ENCODE measurements around the gene RSPH6A. TPM values are rescaled to one million over a fixed set of nuclear protein-coding genes. Genes with fewer than 3 reads are reported as not detected.

Gene RSPH6A
- total and polyA plus RNA-seq, 7 experiments from 2014 or later: 0.20 to 0.78 (median 0.56) TPM; not detected in 2

GRCh38 chr19:45792470-45793177 lies 22.5 kb downstream of the RSPH6A start, which contains the start of gene DMWD:
DMWD (minus strand) TSS chr19:45792845; CDS start chr19:45792756, 89 bp downstream.
- Mint-ChIP-seq H3K4me3 (peak within 1 kb of the TSS; percentile 84 to 93 (median 88)), H3K4me1 (peaks cover 31 to 44% (median 41%) of the 10 kb centered on the region in 7 donors), H3K9me3 (peaks cover 0 to 2% (median 0%) of the 10 kb centered on the region in 11 donors), H3K36me3 (peaks cover 8 to 22% (median 17%) of the 10 kb centered on the region in 5 donors), H3K27me3 (peaks cover 6 to 76% (median 37%) of the 10 kb centered on the region in 5 donors), H3K27ac (peak within 1 kb of the TSS; percentile 45 to 93 (median 85))
- peaks cover 25 to 28% of the 10 kb centered on the region in 2 donors for H3K4me1 ChIP-seq (ENCODE audit: control insufficient read depth in 2 of 2, insufficient read depth in 2 of 2, low read length in 2 of 2)
- ATAC-seq (peak; percentile 98), DNase-seq (peak; percentile 95 to 99 (median 98))
- H3K9me3 ChIP-seq (ENCODE audit: control insufficient read depth in 2 of 3, low read length in 3 of 3): no peaks in the 10 kb centered on the region
- H3K27me3 ChIP-seq (ENCODE audit: control insufficient read depth in 2 of 2, insufficient read depth in 2 of 2, low read length in 2 of 2): peaks cover 0 to 8% of the 10 kb centered on the region in 2 donors
- intact Hi-C loops (cut with micrococcal nuclease): loop anchor here (1.0 to 10.0 kb wide), 11 partner anchors 13 to 203 kb away; partner anchors contain the start of genes CCDC61 (in 2 of the 2), IRF2BP1 (in 2 of the 2), QPCTL (in 2 of the 2) and SYMPK (in 2 of the 2)
- H3K4me3 ChIP-seq (ENCODE audit: low read length): peak within 1 kb of the TSS; percentile 61
- POLR2A ChIA-PET: interaction anchor here (1.0 to 1.9 kb wide), 4 partner anchors 10 to 76 kb away, joined by 3 to 7 read pairs (median 6); partner anchors contain the start of genes DMPK and SIX5
- H3K27ac ChIP-seq (ENCODE audit: low read depth, low read length): peak within 1 kb of the TSS; percentile 15
- H3K36me3 ChIP-seq (ENCODE audit: control insufficient read depth in 2 of 3, insufficient read depth in 3 of 3, low read length in 3 of 3): peaks cover 0 to 16% (median 10%) of the 10 kb centered on the region in 3 experiments
- CTCF ChIA-PET: interaction anchor here (0.7 to 1.6 kb wide), 2 partner anchors 23 to 1193 kb away, joined by 3 to 4 read pairs; partner anchors contain the start of gene SIX5

- intact Hi-C loops (cut with micrococcal nuclease): loop anchor here (1.0 to 10.0 kb wide), 11 partner anchors 13 to 203 kb away; partner anchors contain the start of genes CCDC61 (in 2 of the 2), IRF2BP1 (in 2 of the 2), QPCTL (in 2 of the 2) and SYMPK (in 2 of the 2)
- ATAC-seq (no peak), DNase-seq (peak in 1 of 9 donors; percentile 42)
- Histone ChIP-seq H3K27ac (ENCODE audit: low read depth, low read length) (no peak overlapping the region), H3K9me3 (ENCODE audit: control insufficient read depth in 2 of 3, low read length in 3 of 3) (no peaks in the 10 kb centered on the region), H3K36me3 (ENCODE audit: control insufficient read depth in 2 of 3, insufficient read depth in 3 of 3, low read length in 3 of 3) (peaks cover 0 to 16% (median 10%) of the 10 kb centered on the region in 3 experiments), H3K4me1 (ENCODE audit: control insufficient read depth in 2 of 2, insufficient read depth in 2 of 2, low read length in 2 of 2) (peaks cover 25 to 28% of the 10 kb centered on the region in 2 donors), H3K4me3 (ENCODE audit: low read length) (peak overlapping the region; percentile 61), H3K27me3 (ENCODE audit: control insufficient read depth in 2 of 2, insufficient read depth in 2 of 2, low read length in 2 of 2) (peaks cover 0 to 8% of the 10 kb centered on the region in 2 donors)
- H3K27ac Mint-ChIP-seq: peak overlapping the region; percentile 39 to 86 (median 79)
- ChIA-PET POLR2A (interaction anchor here (1.1 to 1.9 kb wide), 5 partner anchors 9 to 75 kb away, joined by 4 to 7 read pairs (median 5); partner anchors contain the start of genes DMPK and SIX5), CTCF (interaction anchor here (1.6 kb wide), 1 partner anchor 23 kb away, joined by 4 read pairs; the partner anchor contains the start of gene SIX5)
- H3K4me1 Mint-ChIP-seq: peaks cover 31 to 44% (median 41%) of the 10 kb centered on the region in 7 donors
- H3K36me3 Mint-ChIP-seq: peaks cover 8 to 29% (median 21%) of the 10 kb centered on the region in 5 donors
- peaks cover 0 to 2% (median 0%) of the 10 kb centered on the region in 11 donors for H3K9me3 Mint-ChIP-seq
- peak overlapping the region; percentile 81 to 93 (median 86) for H3K4me3 Mint-ChIP-seq
- peaks cover 5 to 76% (median 38%) of the 10 kb centered on the region in 5 donors for H3K27me3 Mint-ChIP-seq
Measured at GRCh38 chr19:45791744-45792469, 23.2 kb downstream of the RSPH6A start.

- Mint-ChIP-seq H3K4me1 (peaks cover 31 to 44% (median 41%) of the 10 kb centered on the region in 7 donors), H3K9me3 (peaks cover 0 to 2% (median 0%) of the 10 kb centered on the region in 11 donors), H3K36me3 (peaks cover 8 to 37% (median 23%) of the 10 kb centered on the region in 5 donors), H3K4me3 (peak overlapping the region; percentile 81 to 93 (median 86)), H3K27me3 (peaks cover 5 to 72% (median 30%) of the 10 kb centered on the region in 5 donors), H3K27ac (peak overlapping the region in 7 of 9 donors; percentile 6 to 86 (median 40))
- Histone ChIP-seq H3K4me3 (ENCODE audit: low read length) (peak overlapping the region; percentile 61), H3K4me1 (ENCODE audit: control insufficient read depth in 2 of 2, insufficient read depth in 2 of 2, low read length in 2 of 2) (peaks cover 25 to 28% of the 10 kb centered on the region in 2 donors), H3K9me3 (ENCODE audit: control insufficient read depth in 2 of 3, low read length in 3 of 3) (no peaks in the 10 kb centered on the region), H3K36me3 (ENCODE audit: control insufficient read depth in 2 of 3, insufficient read depth in 3 of 3, low read length in 3 of 3) (peaks cover 5 to 21% (median 10%) of the 10 kb centered on the region in 3 experiments), H3K27me3 (ENCODE audit: control insufficient read depth in 2 of 2, insufficient read depth in 2 of 2, low read length in 2 of 2) (peaks cover 0 to 8% of the 10 kb centered on the region in 2 donors), H3K27ac (ENCODE audit: low read depth, low read length) (no peak overlapping the region)
- ATAC-seq (peak; percentile 49), DNase-seq (peak in 7 of 9 donors; percentile 45 to 62 (median 51))
- ChIA-PET POLR2A (interaction anchor here (1.1 to 1.9 kb wide), 6 partner anchors 8 to 74 kb away, joined by 4 to 7 read pairs (median 4); partner anchors contain the start of genes DMPK and SIX5), CTCF (no interaction called here)
- intact Hi-C loops (cut with micrococcal nuclease): loop anchor here in 1 of 2 donors (10.0 kb wide), 1 partner anchor 204 kb away; the partner anchor contains the start of gene CCDC61
Measured at GRCh38 chr19:45790942-45791341, 24.2 kb downstream of the RSPH6A start.

GRCh38 chr19:45789035-45789786 lies 25.9 kb downstream of the RSPH6A start:
- H3K36me3 Mint-ChIP-seq: peaks cover 8 to 37% (median 23%) of the 10 kb centered on the region in 5 donors
- Histone ChIP-seq H3K4me3 (ENCODE audit: low read length) (no peak overlapping the region), H3K27me3 (ENCODE audit: control insufficient read depth in 2 of 2, insufficient read depth in 2 of 2, low read length in 2 of 2) (no peaks in the 10 kb centered on the region), H3K4me1 (ENCODE audit: control insufficient read depth in 2 of 2, insufficient read depth in 2 of 2, low read length in 2 of 2) (peaks cover 25 to 28% of the 10 kb centered on the region in 2 donors), H3K27ac (ENCODE audit: low read depth, low read length) (no peak overlapping the region), H3K36me3 (ENCODE audit: control insufficient read depth in 2 of 3, insufficient read depth in 3 of 3, low read length in 3 of 3) (peaks cover 5 to 28% (median 10%) of the 10 kb centered on the region in 3 experiments), H3K9me3 (ENCODE audit: control insufficient read depth in 2 of 3, low read length in 3 of 3) (no peaks in the 10 kb centered on the region)
- no peak for ATAC-seq
- CTCF ChIA-PET: interaction anchor here (0.6 to 1.4 kb wide), 3 partner anchors 10 to 220 kb away, joined by 3 to 4 read pairs (median 3); no protein-coding TSS in a partner anchor
- POLR2A ChIA-PET: interaction anchor here (0.6 to 0.8 kb wide), 2 partner anchors 10 to 62 kb away, joined by 3 read pairs; no protein-coding TSS in a partner anchor
- peaks cover 31 to 39% (median 35%) of the 10 kb centered on the region in 7 donors for H3K4me1 Mint-ChIP-seq
- H3K4me3 Mint-ChIP-seq: peak overlapping the region in 1 of 10 donors; percentile 14
- intact Hi-C loops (cut with micrococcal nuclease): no loop called here
- H3K9me3 Mint-ChIP-seq: peaks cover 0 to 2% (median 0%) of the 10 kb centered on the region in 11 donors
- no peak for DNase-seq
- H3K27me3 Mint-ChIP-seq: peaks cover 0 to 56% (median 19%) of the 10 kb centered on the region in 5 donors
- H3K27ac Mint-ChIP-seq: peak overlapping the region in 1 of 9 donors; percentile 36

- Histone ChIP-seq H3K27me3 (ENCODE audit: control insufficient read depth in 2 of 2, insufficient read depth in 2 of 2, low read length in 2 of 2) (no peaks in the 10 kb centered on the region), H3K27ac (ENCODE audit: low read depth, low read length) (no peak overlapping the region), H3K4me1 (ENCODE audit: control insufficient read depth in 2 of 2, insufficient read depth in 2 of 2, low read length in 2 of 2) (peaks cover 10 to 12% of the 10 kb centered on the region in 2 donors), H3K4me3 (ENCODE audit: low read length) (no peak overlapping the region), H3K9me3 (ENCODE audit: control insufficient read depth in 2 of 3, low read length in 3 of 3) (no peaks in the 10 kb centered on the region), H3K36me3 (ENCODE audit: control insufficient read depth in 2 of 3, insufficient read depth in 3 of 3, low read length in 3 of 3) (peaks cover 5 to 28% (median 10%) of the 10 kb centered on the region in 3 experiments)
- ATAC-seq (no peak), DNase-seq (no peak)
- Mint-ChIP-seq H3K4me3 (peak overlapping the region in 1 of 10 donors; percentile 34), H3K9me3 (peaks cover 0 to 2% (median 0%) of the 10 kb centered on the region in 11 donors), H3K36me3 (peaks cover 8 to 34% (median 24%) of the 10 kb centered on the region in 5 donors), H3K27ac (no peak overlapping the region), H3K27me3 (peaks cover 0 to 41% (median 15%) of the 10 kb centered on the region in 5 donors), H3K4me1 (peaks cover 12 to 23% (median 16%) of the 10 kb centered on the region in 7 donors)
- ChIA-PET POLR2A (no interaction called here), CTCF (interaction anchor here (0.6 kb wide), 1 partner anchor 17 kb away, joined by 3 read pairs; the partner anchor contains the start of gene SIX5)
- intact Hi-C loops (cut with micrococcal nuclease): no loop called here
Measured at GRCh38 chr19:45786533-45786894, 28.6 kb downstream of the RSPH6A start.

All from naive thymus-derived CD4-positive, alpha-beta T cell (primary cell).